ENCODE results near the gene FAF1.

Gene FAF1

GRCh38 chr1:50702395-50702794 is 257.7 kb downstream of the FAF1 start:
- ATAC-seq = no peak

DNA sequence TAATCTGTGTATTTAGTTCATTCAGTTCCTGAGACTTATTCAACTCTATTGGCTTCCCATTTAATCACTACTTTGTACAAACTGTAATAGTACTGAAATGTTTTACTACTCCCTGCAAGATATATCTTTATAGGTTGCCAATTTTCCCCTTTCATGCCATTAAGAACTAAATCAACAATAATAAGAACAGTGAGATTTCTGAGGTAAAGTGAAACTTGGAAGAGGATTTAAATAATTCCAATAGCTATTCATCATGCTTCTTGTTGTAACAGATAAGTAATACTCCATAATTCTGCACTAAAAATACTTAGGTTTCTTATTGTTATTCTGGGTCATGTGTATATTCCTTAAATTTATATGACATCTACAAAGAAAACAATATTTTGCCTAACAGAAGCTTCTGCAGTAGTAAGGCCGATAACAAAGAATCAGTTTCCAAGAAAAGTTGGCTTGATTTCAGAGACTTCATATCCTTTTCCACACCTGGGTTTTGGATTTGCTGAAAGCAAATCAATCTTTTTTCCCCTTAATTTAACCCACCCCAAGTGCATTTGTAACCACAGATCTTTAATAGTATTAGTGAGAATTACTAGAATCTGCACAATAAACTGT is 258.3 kb downstream of the FAF1 start:
- no peak for ATAC-seq
- DNase-seq = no peak

More at GRCh38 chr1:50702395-50702794, 257.7 kb downstream of the FAF1 start:
- DNase-seq = no peak

GRCh38 chr1:50700621-50701020 is 259.4 kb downstream of the FAF1 start:
- DNase-seq (no peak), ATAC-seq (no peak)

DNA sequence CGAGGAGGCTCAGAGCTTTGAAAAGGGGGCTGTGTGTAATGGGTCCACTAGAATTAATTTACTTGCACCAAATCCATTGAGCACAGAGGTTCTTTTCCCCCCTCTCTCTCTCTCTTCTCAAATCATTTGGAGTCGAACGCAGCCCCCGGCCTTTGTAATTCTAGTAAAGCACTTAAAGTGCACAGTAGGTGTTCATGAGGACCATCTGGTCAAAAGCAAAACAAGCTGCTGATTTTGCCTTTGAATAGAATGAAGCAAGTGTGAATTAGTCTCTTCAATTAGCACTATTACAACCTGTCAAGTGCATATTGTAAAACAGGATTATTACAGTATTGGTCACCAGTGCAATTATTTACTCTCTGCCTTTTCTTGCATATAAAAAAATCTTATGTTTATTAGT is 259.9 kb downstream of the FAF1 start:
- ATAC-seq = no peak
- DNase-seq = no peak

- ATAC-seq (no peak), DNase-seq (no peak)
Measured at GRCh38 chr1:50699795-50700194, 260.3 kb downstream of the FAF1 start.

GRCh38 chr1:50697440-50698421 is 262.3 kb downstream of the FAF1 start:
- no peak for DNase-seq
- no peak for ATAC-seq

GRCh38 chr1:50693829-50694228 is 266.2 kb downstream of the FAF1 start:
- no peak for ATAC-seq
- DNase-seq = no peak

- ATAC-seq (no peak), DNase-seq (no peak)
Measured at GRCh38 chr1:50684185-50684584, 275.9 kb downstream of the FAF1 start.

DNA sequence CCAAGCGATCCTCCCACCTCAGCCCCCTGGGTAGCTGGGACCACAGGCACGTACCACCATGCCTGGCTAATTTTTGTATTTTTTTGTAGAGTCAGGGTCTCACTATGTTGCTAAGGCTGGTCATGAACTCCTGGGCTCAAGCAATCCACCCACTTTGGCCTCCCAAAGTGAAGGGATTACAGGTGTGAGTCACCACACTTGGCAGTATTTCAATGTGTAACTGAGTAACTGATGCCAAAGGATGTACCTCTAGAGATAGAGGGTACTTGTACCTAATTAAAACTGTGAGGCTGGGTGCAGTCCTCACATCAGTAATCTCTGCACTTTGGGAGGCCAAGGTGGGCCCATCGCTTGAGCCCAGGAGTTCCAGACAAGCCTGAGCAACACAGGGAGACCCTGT is 278.1 kb downstream of the FAF1 start:
- ATAC-seq = no peak
- DNase-seq = no peak

DNA sequence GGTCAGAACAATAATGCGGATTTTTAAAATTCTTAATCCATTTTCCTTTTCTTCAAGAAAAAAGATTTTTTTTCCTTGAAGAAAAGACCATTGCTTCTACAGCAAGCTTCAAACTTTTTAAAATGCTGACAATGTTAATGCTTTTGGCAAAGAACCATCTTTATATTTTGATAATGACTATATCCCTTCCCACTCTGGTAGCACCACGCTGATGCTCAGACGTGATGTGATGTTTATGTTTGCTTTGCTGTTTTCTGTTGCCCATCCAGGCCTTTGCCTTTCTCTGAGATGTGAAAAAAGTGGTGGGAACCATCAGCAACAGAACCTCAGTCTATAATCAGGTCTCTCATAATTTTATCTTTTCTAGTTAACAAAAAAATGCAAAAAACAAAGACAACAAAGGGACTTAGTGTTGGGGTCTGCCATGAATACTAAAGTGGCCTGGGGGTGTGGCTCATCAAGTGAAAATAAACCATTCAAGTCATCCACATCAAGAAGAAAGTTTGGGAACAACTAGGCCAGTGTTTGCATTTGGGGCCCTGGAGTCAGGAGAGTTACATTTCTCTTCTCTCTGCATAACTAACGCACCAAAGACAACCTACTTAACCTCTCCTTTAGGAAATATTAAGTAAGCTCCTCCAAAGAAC is 292.2 kb downstream of the FAF1 start:
- no peak for DNase-seq
- no peak for ATAC-seq

- no peak for ATAC-seq
- DNase-seq = no peak
Measured at GRCh38 chr1:50667272-50667671, 292.8 kb downstream of the FAF1 start.

- ATAC-seq (no peak), DNase-seq (no peak)
Measured at GRCh38 chr1:50666849-50667248, 293.2 kb downstream of the FAF1 start.

GRCh38 chr1:50665413-50665812 is 294.7 kb downstream of the FAF1 start:
- DNase-seq (no peak), ATAC-seq (no peak)

DNA sequence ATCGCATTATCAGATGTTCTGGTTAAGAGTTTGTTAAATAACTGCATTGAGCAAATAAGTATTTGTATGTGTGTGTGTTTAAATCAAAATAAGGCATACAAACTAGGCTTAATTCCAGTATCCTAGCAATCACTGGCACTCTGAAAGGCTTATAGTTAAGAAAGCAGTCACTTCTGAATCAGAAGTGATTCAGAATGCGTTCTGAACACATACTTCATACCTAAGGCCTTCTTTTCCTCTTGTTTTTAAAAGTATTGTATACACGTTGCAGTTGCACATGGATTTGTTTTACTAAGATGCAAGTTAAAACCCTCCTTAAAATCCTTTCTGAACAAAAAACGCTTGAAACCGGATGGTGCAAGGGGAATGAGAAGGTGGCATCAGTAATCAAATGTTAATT is 298.4 kb downstream of the FAF1 start:
- ATAC-seq (no peak), DNase-seq (no peak)

- no peak for ATAC-seq
- DNase-seq = no peak
Measured at GRCh38 chr1:50659107-50659662, 300.9 kb downstream of the FAF1 start.

DNA sequence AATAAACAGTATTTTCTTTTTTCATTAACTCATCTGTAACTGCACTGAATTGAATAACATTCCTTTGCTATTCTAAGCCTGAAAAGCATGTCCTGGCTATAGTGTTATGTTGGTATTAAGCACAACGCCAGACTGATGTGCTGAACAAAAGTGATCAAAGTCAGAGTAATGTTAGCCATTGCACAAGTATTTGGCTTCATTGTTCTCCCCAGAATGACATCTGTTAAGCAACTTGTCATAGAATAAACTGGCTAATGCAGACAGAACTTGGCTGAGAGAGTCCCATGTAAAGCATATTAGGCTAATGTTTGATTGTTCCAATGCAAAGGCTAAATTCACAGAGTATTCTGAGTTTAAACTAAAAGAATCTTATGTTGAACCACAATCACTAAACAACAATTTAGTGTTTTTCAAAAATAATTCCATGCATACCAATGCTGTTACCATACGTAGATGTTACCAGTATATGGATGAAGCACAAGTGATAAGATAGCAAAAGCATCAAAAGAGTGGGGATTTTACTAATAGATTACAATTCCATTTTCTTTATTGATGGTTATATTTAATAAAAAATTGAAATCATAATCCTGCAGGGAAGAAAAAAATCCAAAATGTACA is 301.5 kb downstream of the FAF1 start:
- DNase-seq = no peak
- ATAC-seq = no peak

DNA sequence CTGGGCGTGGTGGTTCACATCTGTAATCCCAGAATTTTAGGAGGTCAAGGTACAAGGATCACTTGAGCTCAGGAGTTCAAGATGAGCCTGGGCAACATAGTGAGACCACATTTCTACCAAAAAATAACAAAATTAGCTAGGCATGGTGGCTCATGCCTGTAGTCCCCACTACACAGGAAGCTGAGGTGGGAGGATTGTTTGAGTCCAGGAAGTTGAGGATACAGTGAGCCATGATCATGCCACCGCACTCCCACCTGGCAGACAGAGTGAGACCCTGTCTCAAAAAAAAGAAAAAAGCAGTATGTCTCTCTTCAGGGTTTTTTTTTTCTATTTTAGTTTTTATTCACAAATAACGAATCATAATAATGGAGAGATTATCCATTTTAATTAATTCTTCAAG is 303.1 kb downstream of the FAF1 start:
- DNase-seq (no peak), ATAC-seq (no peak)

GRCh38 chr1:50651476-50652263 is 308.4 kb downstream of the FAF1 start:
- DNase-seq (no peak), ATAC-seq (no peak)

GRCh38 chr1:50646526-50646925 is 313.5 kb downstream of the FAF1 start:
- ATAC-seq (no peak), DNase-seq (no peak)

DNA sequence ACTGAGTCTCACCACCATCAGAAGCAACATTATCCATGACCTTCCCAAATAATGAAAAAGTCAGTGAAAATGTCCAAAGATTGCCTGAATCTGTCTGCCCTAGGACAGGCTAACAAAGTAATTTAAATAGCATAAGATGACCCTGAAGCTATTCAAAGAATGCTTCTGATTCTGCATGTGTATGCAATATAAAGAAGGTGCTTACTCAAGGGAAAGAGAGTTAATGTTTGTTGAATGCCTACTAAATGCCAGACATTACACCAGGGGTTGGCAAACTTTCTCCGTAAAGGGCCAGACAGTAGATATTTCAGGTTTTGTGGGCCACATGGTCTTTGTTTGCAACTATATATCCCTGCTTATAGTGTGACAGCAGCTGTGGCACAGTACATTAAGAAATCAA is 314.9 kb downstream of the FAF1 start:
- ATAC-seq = no peak
- no peak for DNase-seq

DNA sequence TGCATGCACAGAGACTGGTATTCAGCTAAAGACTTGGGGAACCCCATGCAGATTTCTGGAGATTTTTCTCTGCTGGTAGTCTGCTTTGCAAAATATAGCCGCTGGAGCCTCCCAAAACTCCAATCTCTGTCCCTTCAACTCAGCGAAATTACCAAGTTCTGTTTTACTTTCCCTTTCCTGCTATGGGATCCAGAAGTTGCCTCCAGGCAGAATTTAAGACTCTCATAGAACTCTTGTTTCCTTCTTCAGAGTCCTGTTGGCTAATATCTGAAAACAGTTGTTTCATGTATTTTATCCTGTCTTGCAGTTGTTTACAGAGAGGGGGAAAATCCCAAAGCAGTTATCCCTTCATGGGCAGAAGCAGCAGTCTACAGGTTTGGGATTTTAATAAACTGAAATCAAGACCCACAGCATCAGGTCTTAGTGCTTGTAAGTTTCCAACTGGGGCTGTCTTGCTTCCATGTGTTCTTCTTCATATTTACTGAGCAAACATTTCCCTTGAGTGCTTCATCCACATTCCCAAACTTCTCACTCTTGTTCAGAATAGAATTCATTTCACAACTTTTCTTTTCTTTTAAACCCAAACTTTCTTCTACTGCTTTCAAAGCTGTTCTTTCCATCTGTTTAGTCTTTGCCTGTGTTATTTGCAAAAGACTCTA is 315.5 kb downstream of the FAF1 start:
- DNase-seq (no peak), ATAC-seq (no peak)
